ENCODE results near the gene CEP170B. TPM values are rescaled to one million over a fixed set of nuclear protein-coding genes. Genes with fewer than 3 reads are reported as not detected.
"Not testable (repeated sequence)": the region's sequence is repeated elsewhere in the genome, so short reads cannot be mapped to it uniquely, and the experiment has no call there.

CEP170B gene
- total RNA-seq: 10.5 TPM
- long read RNA-seq, partial matches to known transcripts: 3 of 7 reads
- long read RNA-seq, other reads (novel, unspliced or antisense): 4 of 7 reads

DNA sequence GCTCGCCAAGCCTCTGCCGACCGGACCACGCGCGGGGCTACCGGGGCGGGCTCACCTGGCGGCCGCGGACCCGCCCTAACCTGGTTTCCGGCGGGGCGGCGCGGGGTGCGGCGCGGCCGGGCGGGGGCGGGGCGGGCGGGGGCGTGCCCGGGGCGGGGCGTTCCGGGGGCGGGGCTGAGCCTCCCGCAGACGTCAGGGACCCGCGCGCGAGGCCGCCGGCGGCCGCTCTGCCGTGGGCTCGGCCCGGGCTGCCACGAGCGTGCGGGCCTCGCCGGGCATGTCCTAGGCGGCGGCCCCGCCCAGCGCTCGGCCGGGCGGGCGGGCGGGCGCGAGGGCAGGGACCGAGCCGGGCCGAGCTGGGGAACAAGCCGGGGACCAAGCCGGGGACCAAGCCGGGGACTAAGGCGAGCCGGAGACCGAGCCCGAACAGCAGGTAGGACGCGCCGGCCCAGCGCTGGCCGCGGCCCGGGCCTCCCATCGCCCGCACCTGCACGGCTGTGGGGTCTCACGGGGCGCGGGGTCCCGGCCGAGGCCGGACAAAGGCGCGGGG lies at the start of gene CEP170B:
CEP170B (plus strand) TSS at position 188 of the 550 bp plus-strand sequence. CDS start 3,183 bp downstream, outside the sequence.
- DNase-seq (ENCODE audit: missing footprints) (no peak), ATAC-seq (peak; percentile 56)
- intact Hi-C loops (cut with DNase I): no loop called here

DNA sequence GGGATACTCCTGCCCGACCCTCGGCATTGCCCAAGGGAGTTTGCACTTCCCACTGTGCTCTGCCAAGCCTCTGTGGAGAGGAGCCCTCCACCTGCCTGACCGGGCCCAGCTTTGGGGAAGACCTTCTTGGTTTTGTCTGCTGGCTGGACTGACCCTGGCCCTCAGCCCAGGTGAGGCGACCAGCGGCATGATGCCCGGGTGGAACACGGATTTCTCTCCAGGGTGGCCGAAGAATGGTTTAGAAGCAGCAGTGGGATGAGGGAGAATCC lies 48.5 kb upstream of the CEP170B start:
- ATAC-seq: no peak

GRCh38 chr14:104817930-104818713 lies 46.9 kb upstream of the CEP170B start:
- intact Hi-C loops (cut with DNase I): no loop called here
- DNase-seq (ENCODE audit: missing footprints): no peak
- ATAC-seq: no peak

More for the DNA sequence above, 48.5 kb upstream of the CEP170B start:
- no peak for DNase-seq (ENCODE audit: missing footprints)
- intact Hi-C loops (cut with DNase I): no loop called here

GRCh38 chr14:104818714-104819161 lies 46.3 kb upstream of the CEP170B start:
- ATAC-seq: no peak
- intact Hi-C loops (cut with DNase I): no loop called here
- no peak for DNase-seq (ENCODE audit: missing footprints)

DNA sequence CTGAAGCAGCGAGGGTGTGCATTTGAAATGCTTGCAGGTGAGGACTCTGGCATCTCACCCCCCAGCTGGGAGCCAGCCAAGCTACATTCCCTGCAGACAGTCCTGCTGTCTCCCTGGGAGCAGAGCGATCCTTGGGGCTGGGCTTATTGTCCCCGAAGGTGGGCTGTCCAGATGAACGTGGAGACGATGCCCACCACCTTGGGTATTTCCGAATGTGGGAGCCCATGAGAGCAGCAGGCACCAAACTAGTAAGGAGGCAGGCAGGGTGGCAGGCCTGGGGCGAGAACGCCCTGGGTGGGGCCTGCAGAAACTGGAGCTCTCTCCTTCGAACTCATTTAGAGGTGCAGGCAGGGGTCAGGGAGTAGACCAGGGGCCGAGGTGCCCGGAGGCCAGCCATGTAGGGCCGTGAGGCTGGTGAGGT lies 45.7 kb upstream of the CEP170B start:
- ATAC-seq: no peak
- no peak for DNase-seq (ENCODE audit: missing footprints)
- intact Hi-C loops (cut with DNase I): no loop called here

DNA sequence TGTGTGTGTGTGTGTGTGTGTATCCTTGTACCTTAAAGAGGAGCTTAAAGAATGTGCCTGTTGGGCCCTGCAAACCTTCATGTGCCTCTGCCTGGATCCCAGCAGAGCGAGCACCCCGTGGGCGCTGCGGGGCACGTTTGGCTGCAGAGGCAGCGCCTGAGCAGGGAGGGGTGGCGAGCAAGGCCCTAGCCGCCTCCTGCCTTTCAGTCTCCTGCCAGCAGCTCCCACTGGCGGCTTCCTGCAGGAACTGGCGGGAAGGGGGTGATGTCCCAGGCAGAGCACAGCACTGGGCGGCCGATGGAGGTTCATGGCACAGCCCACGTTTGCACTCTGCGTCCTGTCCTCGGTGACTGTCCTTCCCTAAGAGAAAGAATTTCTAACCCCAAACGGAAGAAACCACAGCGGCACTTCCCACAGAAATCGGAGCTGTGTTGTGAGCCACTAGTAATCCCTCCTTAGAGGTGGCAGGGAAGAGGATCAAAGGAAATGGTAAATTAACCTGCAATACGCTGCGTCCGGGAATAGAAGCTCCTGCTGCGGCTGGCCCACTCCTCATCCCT lies 44.3 kb upstream of the CEP170B start:
- ATAC-seq: no peak

GRCh38 chr14:104821229-104821945 lies 43.7 kb upstream of the CEP170B start:
- DNase-seq (ENCODE audit: missing footprints) (no peak), ATAC-seq (no peak)
- intact Hi-C loops (cut with DNase I): no loop called here

More for the DNA sequence above, 44.3 kb upstream of the CEP170B start:
- intact Hi-C loops (cut with DNase I): no loop called here
- DNase-seq (ENCODE audit: missing footprints): no peak

DNA sequence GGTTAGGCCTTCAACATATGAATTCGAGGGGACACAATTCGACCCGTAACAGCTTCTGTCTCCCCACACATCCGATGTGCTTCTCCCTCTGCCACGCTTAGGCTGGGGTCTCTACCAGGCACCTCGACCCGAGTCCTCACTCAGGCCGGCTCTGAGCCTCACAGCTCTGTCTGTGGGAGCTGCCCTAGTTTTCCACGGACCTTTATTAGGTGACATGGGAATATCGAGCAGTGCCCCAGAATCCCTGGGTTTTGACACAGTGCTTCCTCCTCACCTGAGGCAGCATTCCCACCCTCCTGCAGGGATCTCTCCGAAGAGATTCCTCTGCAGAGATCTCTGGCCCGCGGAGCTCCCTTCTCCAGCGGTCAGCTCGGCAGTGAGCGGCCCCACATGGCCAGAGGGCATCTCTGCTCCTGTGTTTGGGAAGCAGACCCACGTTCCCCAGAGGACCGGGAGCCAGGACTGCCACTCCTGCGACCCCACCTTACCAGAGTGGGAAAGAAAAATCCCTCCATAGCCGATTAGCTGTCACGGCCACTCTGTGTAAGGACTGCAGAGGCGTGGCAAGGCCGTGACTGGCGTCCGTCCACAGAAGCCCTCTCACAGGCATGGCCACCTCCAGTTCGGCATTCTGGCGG lies 43.0 kb upstream of the CEP170B start:
- no peak for ATAC-seq
- intact Hi-C loops (cut with DNase I): no loop called here
- no peak for DNase-seq (ENCODE audit: missing footprints)

DNA sequence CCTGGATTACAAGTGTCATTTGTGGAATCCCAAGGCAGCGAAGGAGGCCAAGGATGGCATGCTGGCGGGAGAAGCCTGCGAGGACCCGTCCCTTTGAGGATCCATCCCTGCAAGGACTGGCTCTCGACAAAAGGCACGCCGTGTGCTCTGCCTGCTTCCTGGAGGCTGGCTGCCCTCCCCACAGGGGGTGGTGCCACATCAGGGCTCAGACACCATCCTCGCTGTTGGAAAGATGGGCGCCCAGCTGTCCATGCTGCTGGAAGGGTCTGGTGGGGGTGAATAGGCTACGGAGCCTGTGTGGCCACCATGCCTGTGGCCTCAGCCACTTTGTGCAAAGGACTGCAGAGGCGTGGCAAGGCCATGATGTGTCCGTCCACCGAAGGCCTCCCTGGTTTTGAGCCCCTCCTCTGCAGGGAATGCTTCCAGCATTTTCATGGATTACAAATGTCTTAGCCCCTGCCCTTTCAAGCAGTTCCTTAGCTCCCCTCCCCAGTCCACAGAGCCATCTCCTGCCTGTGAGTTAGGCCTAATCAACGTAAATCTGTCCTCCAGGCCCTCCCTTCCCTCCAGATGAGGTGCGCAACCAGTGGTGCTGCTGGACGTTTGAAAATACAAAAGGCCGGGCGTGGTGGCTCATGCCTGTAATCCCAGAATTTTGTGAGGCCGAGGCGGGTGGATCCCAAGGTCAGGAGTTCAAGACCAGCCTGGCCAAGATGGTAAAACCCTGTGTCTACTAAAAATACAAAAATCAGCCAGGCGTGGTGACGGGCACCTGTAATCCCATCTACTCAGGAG lies 42.0 kb upstream of the CEP170B start:
- DNase-seq (ENCODE audit: missing footprints): no peak
- intact Hi-C loops (cut with DNase I): no loop called here
- ATAC-seq: no peak

DNA sequence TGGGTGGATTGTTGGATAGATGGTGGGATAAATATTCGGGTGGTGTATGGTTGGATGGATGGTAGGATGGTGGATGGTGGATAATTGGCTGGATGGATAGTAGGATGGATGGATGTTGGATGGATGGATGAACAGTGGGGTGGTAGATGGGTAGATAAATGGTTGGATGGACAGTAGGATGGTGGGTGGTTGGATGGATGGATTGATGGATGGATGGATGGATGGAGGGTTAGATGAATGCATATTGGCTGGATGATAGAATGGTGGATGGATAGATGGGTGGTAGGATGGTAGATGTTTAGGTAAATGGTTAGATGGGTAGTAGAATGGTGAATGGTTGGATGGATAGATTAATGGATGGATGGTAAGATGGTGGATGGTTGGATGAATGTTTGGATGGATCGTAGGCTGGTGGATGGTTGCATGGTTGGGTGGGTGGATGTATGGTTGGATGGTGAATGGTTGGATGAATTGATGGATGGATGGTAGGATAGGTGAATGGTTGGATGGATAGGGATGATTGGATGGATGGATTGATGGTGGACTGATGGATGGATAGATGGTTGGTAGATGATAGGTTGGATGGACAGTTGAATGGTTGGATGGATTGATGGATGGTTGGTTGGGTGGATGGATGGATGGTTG lies 40.6 kb upstream of the CEP170B start:
- no peak for DNase-seq (ENCODE audit: missing footprints)
- intact Hi-C loops (cut with DNase I): no loop called here
- no peak for ATAC-seq

GRCh38 chr14:104826189-104826860 lies 38.7 kb upstream of the CEP170B start:
- DNase-seq (ENCODE audit: missing footprints): peak; percentile 95
- intact Hi-C loops (cut with DNase I): loop anchor here (1.0 kb wide), 2 partner anchors 26 to 58 kb away; no protein-coding TSS in a partner anchor

DNA sequence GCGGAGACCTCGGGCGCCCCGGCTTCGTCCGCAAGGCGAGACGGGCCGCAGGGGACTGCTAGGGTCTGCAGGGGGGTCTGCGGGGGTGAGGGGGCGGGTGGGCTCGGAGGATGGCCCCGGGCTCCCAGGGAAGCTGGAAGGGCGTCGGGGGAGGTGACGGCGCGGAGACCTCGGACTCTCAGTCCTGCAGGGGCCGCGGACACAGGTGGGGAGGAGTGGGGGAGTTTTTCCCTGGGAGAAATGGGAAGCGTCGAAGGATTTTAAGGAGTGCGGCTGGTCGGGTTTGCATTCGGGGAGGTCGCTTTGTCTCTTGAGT lies 38.2 kb upstream of the CEP170B start:
- DNase-seq (ENCODE audit: missing footprints): no peak
- peak; percentile 1 for ATAC-seq
- intact Hi-C loops (cut with DNase I): loop anchor here (1.0 kb wide), 2 partner anchors 27 to 59 kb away; no protein-coding TSS in a partner anchor

More at GRCh38 chr14:104826189-104826860, 38.7 kb upstream of the CEP170B start:
- peak; percentile 92 for ATAC-seq

DNA sequence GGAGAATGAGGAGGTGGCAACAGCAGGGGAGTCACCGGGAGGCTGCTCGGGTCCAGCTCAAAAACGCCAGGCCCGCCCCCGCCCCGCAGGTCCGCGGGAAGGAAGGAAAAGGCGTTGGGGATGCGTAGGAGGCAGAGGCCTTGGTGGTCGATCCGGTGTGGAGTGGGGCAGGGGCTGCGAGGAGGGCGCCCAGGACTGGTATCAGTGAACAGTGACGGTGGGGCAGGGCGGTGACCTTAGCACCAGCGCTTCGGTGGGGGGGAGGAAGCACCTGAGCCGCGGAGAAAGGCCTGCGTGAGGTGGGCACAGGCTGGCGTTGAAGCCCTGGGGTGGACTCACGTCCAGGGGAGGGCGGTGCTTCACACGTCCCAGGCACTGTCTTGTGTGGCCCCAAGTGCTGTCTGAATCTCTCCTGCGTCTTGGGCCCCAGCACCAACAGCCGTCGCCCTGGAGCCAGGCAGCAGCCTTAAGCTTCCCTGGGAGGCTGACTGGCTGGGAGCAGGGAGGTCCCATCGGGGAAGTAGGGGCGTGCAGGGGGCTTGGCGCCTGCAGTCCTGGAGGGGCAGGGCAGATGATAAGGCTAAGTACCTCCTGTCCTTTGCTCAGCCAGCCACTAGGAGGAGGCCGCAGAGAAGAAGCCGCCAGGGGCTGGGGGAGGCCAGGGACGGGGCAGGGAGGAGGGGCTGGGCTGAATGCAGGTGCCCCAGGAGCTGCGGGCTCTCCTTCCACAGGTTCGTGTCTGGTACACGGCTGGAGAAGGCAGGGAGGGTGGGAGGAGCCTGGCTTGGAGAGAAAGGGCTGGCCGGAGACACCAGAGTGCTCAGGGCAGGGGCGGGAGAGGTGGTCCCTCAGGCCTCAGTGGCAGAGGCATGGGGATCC lies 37.7 kb upstream of the CEP170B start:
- DNase-seq (ENCODE audit: missing footprints) (no peak), ATAC-seq (peak; percentile 43)
- intact Hi-C loops (cut with DNase I): no loop called here

DNA sequence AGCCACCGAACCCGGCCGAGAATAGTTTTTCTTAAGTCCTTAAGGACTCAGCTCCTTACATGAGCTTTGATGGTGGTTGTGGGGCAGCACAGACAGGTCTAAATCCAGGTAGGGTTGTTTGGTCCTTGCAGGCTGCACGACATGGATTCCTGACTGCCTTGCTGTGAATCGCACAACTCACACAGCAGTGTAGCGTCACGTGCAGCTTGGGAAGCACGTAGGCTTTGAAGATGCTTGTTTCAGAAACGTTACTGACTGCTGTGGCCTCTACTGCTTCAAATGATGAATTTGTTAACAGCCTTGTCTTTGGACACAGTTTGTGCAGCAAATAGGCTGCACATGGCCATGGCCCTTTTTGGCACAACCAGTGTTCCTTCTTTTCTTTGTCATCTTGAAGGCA lies 34.3 kb upstream of the CEP170B start:
- ATAC-seq (no peak), DNase-seq (ENCODE audit: missing footprints) (no peak)
- intact Hi-C loops (cut with DNase I): no loop called here

DNA sequence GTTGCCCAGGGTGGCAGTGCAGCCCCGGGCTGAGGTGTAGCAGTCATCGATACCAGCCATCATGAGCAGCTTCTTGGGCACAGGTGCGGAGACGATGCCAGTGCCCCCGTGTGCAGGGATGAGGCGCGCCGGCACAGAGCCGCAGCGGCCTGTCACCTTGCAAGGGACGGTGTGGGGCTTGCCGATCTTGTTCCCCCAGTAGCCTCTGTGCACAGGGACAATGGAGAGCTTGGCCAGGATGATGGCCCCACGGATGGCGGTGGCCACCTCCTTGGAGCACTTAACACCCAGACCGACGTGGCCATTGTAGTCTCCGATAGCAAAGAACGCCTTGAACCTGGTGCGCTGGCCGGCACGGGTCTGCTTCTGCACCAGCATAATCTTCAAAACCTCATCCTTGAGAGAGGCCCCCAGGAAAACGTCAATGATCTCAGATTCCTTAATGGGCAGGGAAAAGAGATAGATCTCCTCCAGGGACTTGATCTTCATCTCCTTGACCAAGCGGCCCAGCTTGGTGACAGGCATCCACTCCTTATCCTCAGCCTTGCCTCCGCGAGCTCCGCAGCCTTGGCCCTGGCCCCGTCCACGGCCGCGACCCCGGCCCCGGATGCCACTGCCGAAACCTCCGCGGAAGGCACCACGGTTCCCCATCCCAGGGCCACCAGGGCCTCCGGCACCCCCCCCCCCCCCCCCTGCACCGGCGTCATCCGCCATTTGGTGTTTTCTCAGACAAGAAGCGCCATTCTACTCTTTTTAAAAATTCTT lies 28.7 kb upstream of the CEP170B start:
- ATAC-seq; intact Hi-C loops (cut with DNase I); DNase-seq (ENCODE audit: missing footprints): not testable (repeated sequence)

DNA sequence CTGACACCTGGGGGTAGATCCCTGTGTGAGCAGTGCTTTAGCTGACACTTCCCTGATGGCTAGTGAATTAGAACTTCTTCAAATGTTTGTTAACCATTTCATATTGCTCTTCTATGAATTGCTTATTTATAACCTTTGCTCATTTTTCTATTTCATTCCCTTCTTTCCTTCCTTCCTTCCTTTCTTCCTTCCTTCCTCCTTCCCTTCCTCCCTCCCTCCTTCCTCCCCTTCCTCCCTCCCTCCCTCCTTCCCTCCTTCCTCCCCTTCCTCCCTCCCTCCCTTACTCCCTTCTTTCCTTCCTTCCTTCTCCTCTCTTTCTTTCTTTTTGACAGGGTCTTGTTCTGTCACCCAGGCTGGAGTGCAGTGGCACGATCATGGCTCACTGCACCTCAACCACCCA lies 23.3 kb upstream of the CEP170B start:
- ATAC-seq: no peak
- intact Hi-C loops (cut with DNase I): no loop called here
- DNase-seq (ENCODE audit: missing footprints): no peak

Data from Right ventricle myocardium inferior (tissue), 1 donor.